PC-9 (cell line): Measurements from ENCODE around the gene ACAP3.

ENCODE experiments used
- CTCF ChIP-seq: fragments of 200-600 bp; sonication (generic); conservative IDR thresholded peaks from 2 replicates; pipeline ENCODE4 v1.6.1; 2017; ENCODE audit warnings: mixed run types, antibody characterized with exemption, mild to moderate bottlenecking, moderate library complexity
- EZH2 ChIP-seq: fragments of 200-600 bp; sonication (generic); IDR thresholded peaks from 2 replicates; pipeline ENCODE4 v1.8.0; 2017; ENCODE audit warnings: antibody characterized with exemption, low read depth

GRCh38 chr1:1268284-1268682 is 39.4 kb downstream of the ACAP3 start:
- TF ChIP-seq CTCF (no peak), EZH2 (no peak)
